Motor neuron (in vitro differentiated cells): ENCODE data around the gene MYO1F. TPM values are rescaled to one million over a fixed set of nuclear protein-coding genes. Genes with fewer than 3 reads are reported as not detected.
"Not testable (repeated sequence)": the region's sequence is repeated elsewhere in the genome, so short reads cannot be mapped to it uniquely, and the experiment has no call there.

Experiments used
- ATAC-seq, 8 experiments: fragments of 200-7000 bp; cut with Tn5 transposase; replicated peaks in 6 of 8; 2 replicates each; pipeline ENCODE4 v1.8.0; 2021; ENCODE audit warnings: mild to moderate bottlenecking in 8 of 8, moderate library complexity in 8 of 8
- H3K27ac ChIP-seq, 2 donors: fragments of 250-450 bp; sonication (Bioruptor Pico); 2 replicates each; pipeline ENCODE4 v1.9.0; 2021; ENCODE audit warnings: antibody characterized with exemption in 2 of 2, mild to moderate bottlenecking in 2 of 2, moderate library complexity in 1 of 2
- H3K4me1 ChIP-seq, 2 donors: fragments of 250-450 bp; sonication (Bioruptor Pico); replicated peaks in 1 of 2; 2 replicates each; pipeline ENCODE4 v1.6.1; 2021; ENCODE audit warnings: antibody characterized with exemption in 2 of 2, mild to moderate bottlenecking in 2 of 2, moderate library complexity in 1 of 2
- H3K4me3 ChIP-seq, 5 donors: fragments of 250-450 bp; sonication (Bioruptor Pico); 2 replicates each; pipeline ENCODE4 v1.9.0; 2021; ENCODE audit warnings: antibody characterized with exemption in 5 of 5, mild to moderate bottlenecking in 5 of 5, moderate library complexity in 4 of 5
- WGBS, 10 experiments: fragments of 450-650 bp; shearing (Covaris generic); methylation state at CpG; one replicate each; pipeline ENCODE4 v1.0.0; 2022; 5-methylcytosine and 5-hydroxymethylcytosine counted together
- in situ Hi-C, 9 experiments: fragments of 400-800 bp; cut with MboI; loops; one replicate each; pipeline ENCODE4 v1.15.0; 2021; ENCODE audit warnings: low sequenced_read_pairs in 9 of 9, low pct_unique_long_range_greater_than_20kb in 2 of 9; ENCODE audit not compliant: unreplicated experiment in 9 of 9
- total RNA-seq, 8 experiments: library from RNA; unstranded; fragments of 300-600 nt; gene quantifications; 2 replicates each; pipeline versions ENCODE4 v1.2.3 to v1.2.4, GENCODE V29; 2022

MYO1F gene
- total RNA-seq, 8 experiments from 2014 or later = 0.67 to 15.6 (median 4.7) TPM

GRCh38 chr19:8571006-8571411 lies 6.2 kb downstream of the MYO1F start:
- H3K4me1 ChIP-seq = peaks cover 0 to 4% of the 10 kb centered on the region in 2 donors
- peak in 2 of 8 experiments; percentile 13 to 21 for ATAC-seq
- in situ Hi-C loops = no loop called here
- no peak overlapping the region for H3K4me3 ChIP-seq
- no peak overlapping the region for H3K27ac ChIP-seq
- WGBS, 10 experiments = 0 to 60% (median 40%) methylated on average over 1 to 4 of the region's 5 CpGs; no CpG with 5 or more reads in 3 of the 10 experiments

- in situ Hi-C loops = no loop called here
- peak in 2 of 8 experiments; percentile 90 to 92 for ATAC-seq
- Histone ChIP-seq H3K4me1 (no peaks in the 10 kb centered on the region), H3K4me3 (no peak overlapping the region), H3K27ac (no peak overlapping the region)
- WGBS, 10 experiments = 6 to 17% methylated on average over 1 to 2 of the region's 5 CpGs; no CpG with 5 or more reads in 8 of the 10 experiments
These were observed 8.0 kb downstream of the MYO1F start for GRCh38 chr19:8569066-8569771.

DNA sequence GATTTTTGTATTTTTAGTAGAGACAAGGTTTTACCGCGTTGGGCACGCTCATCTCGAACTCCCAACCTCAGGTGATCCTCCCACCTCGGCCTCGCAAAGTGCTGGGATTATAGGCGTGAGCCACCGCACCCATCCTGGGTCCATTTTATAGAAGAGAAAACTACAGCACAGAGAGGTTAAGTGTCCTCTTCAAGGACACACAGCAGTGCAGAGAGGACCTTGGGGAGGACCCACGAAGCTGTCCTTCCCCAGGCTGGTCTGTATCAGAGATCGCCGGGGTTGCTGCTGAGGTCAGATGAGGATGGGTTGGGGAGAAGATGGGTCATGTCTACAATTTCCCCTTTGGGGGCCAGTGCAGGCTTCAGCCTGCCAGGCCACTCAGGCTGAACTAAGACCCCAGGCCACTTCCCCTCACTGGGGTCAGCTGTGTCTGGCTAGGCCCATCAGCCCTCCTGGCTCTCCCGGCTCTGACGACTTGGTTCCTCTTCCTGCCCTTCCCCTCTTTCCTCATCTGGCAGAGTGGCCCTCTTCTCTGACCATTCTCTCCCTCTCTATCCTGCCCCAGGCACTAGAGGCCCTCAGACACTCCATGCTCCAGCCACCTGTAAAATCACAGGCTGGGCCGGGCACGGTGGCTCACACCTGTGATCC lies 9.6 kb downstream of the MYO1F start:
- H3K4me1 ChIP-seq = no peaks in the 10 kb centered on the region
- H3K27ac ChIP-seq = no peak overlapping the region
- in situ Hi-C loops = no loop called here
- H3K4me3 ChIP-seq = no peak overlapping the region
- ATAC-seq = no peak
- WGBS, 10 experiments = 80 to 100% (median 95%) methylated on average over 1 to 7 of the region's 15 CpGs; no CpG with 5 or more reads in 4 of the 10 experiments

DNA sequence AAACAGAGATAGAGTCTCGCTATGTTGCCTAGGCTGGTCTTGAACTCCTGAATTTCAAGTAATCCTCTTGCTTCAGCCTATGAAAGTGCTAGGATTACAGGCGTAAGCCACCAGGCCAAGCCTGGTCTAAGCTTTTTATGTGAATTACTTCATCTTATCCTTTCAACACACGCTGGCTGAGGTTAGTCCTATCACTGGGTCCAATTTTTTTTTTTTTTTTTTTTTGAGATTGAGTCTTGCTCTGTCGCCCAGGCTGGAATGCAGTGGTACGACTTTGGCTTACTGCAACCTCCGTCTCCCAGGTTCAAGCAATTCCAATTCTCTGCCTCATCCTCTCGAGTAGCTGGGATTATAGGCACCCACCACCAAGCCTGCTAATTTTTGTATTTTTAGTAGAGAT lies 10.4 kb downstream of the MYO1F start:
- Histone ChIP-seq H3K4me1 (no peaks in the 10 kb centered on the region), H3K27ac (no peak overlapping the region), H3K4me3 (no peak overlapping the region)
- in situ Hi-C loops = no loop called here
- no peak for ATAC-seq
- WGBS, 10 experiments = 55 to 100% (median 80%) methylated on average over 2 to 7 of the region's 7 CpGs; no CpG with 5 or more reads in 1 of the 10 experiments

DNA sequence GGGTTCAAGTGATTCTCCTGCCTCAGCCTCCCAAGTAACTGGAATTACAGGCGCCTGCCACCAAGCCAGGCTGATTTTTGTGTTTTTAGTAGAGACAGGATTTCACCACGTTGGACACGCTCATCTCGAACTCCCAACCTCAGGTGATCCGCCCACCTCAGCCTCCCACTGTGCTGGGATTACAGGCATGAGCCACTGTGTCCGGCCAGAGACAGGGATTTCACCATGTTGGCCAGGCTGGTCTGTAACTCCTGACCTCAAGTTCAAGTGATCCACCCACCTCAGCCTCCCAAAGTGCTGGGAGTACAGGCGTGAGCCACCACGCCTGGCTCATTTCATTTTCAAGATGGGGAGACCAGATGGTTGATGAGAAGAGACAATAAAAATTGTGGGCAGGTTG lies 12.4 kb downstream of the MYO1F start:
- H3K4me1 ChIP-seq, H3K27ac ChIP-seq, H3K4me3 ChIP-seq, in situ Hi-C loops, ATAC-seq: not testable (repeated sequence)
- 50 to 88% methylated on average over 1 to 3 of the region's 8 CpGs; no CpG with 5 or more reads in 8 of the 10 experiments for WGBS, 10 experiments

DNA sequence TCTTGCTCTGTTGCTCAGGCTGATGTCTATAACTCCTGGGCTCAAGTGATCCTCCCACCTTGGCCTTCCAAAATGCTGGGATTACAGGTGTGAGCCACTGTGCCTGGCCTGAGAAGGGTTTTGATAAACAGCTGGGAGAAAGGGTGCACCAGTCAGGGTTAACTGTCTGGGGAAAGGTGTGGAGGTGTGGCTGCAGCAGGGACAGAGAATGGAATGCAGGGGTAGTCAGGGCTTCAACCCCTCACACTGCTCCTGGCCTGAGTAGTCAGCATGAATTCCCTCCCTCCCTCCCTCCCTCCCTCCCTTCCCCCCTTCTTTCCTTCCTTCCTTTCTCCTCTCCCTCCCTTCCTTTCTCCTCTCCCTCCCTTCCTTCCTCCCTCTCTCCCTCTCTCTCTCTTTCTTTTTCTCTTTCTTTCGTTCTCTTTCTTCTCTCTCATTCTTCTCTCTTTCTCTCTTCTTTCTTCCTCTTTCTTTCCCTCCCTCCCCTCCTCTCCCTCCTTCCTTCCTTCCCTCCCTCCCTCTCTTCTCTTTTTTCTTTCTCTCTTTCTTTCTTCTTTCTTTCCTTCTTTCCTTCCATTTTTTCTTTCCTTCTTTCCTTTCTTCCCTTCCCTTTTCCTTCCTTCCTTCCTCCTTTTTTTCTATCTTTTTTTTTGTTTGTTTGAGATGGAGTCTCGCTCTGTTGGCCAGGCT lies 16.0 kb downstream of the MYO1F start:
- in situ Hi-C loops = no loop called here
- H3K27ac ChIP-seq = no peak overlapping the region
- no peaks in the 10 kb centered on the region for H3K4me1 ChIP-seq
- WGBS, 10 experiments = 21 to 89% (median 73%) methylated on average over 1 to 2 of the region's 2 CpGs; no CpG with 5 or more reads in 4 of the 10 experiments
- H3K4me3 ChIP-seq = no peak overlapping the region
- no peak for ATAC-seq

- 50 to 81% (median 59%) methylated on average over 1 to 2 of the region's 2 CpGs; no CpG with 5 or more reads in 6 of the 10 experiments for WGBS, 10 experiments
These were observed 18.9 kb downstream of the MYO1F start for GRCh38 chr19:8558325-8558724.

DNA sequence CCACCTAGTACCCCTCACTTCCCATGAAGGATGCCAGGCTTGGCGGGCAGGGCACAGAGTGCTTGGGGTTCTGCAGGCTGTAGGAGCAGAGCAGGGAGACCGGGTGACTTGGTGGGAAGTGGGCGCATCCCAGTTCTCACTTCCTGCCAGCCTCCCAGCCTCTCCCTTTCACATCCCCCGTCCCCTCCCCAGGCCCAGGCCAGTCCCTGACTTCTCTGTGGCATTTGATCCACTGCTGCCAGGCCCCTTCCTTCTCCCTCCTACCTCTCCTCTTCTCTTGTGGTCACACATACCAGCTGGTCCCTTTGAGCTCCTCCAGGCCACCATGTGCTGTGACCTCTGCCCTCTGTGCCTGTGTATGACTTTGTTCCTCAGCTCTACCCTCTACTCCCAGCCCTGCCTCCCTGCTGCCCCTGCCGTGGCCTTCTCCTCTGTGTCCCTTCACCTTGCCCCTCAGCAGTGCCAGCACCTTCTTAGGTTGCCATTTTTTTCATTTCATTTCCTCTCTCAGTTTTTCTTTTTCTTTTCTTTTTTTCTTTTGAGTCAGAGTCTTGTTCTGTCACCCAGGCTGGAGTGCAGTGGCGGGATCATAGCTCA lies 19.5 kb downstream of the MYO1F start:
- no peak for ATAC-seq
- 20 to 100% (median 69%) methylated on average over 1 to 5 of the region's 6 CpGs; no CpG with 5 or more reads in 1 of the 10 experiments for WGBS, 10 experiments
- in situ Hi-C loops = no loop called here

More at GRCh38 chr19:8558325-8558724, 18.9 kb downstream of the MYO1F start:
- ATAC-seq = no peak
- in situ Hi-C loops = no loop called here
- Histone ChIP-seq H3K27ac (no peak overlapping the region), H3K4me1 (no peaks in the 10 kb centered on the region), H3K4me3 (no peak overlapping the region)

DNA sequence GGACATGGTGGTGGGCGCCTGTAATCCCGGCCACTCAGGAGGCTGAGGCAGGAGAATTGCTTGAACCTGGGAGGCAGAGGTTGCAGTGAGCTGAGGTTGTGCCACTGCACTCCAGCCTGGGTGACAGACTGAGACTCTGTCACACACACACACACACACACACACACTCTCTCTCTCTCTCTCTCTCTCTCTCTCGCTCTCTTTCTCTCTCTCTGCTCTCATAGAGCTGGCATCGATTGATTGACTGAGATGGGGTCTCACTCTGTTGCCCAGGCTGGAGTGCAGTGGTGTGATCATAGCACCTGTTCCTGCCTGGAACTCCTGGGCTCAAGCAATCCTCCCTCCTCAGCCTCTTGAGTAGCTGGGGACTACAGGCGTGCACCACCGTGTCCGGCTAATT lies 23.5 kb downstream of the MYO1F start:
- ATAC-seq, in situ Hi-C loops, H3K4me1 ChIP-seq, H3K27ac ChIP-seq, H3K4me3 ChIP-seq: not testable (repeated sequence)
- 86 to 100% (median 94%) methylated on average over 1 to 3 of the region's 7 CpGs; no CpG with 5 or more reads in 6 of the 10 experiments for WGBS, 10 experiments

More for the DNA sequence above, 19.5 kb downstream of the MYO1F start:
- Histone ChIP-seq H3K4me1 (no peaks in the 10 kb centered on the region), H3K27ac (no peak overlapping the region), H3K4me3 (no peak overlapping the region)

DNA sequence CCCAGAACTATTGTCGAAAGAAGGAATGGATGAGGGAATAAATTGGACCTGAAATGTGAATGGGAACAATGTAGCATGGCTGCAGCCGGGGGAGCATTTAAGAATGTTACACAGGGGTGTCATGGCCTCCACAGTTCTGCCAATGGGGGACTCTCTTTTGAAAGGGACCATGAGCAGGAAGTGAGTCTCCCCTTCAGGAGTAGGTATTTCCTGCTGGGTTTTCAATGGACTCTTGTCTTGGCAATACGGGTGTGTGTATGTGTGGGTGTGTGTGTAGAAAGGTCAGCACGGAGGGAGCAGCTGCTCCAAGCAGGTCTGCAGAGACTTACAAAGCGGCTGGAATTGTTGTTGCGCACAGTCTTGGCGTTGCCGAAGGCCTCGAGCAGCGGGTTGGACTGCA lies 24.4 kb downstream of the MYO1F start:
- in situ Hi-C loops = no loop called here
- WGBS, 10 experiments = 66 to 100% (median 96%) methylated on average over 1 to 7 of the region's 10 CpGs; no CpG with 5 or more reads in 3 of the 10 experiments
- peak in 1 of 8 experiments; percentile 19 for ATAC-seq
- Histone ChIP-seq H3K27ac (no peak overlapping the region), H3K4me1 (no peaks in the 10 kb centered on the region), H3K4me3 (no peak overlapping the region)

- 93% methylated on average over 14 of the region's 15 CpGs; no CpG with 5 or more reads in 9 of the 10 experiments for WGBS, 10 experiments
- in situ Hi-C loops = no loop called here
- H3K27ac ChIP-seq = no peak overlapping the region
- no peak for ATAC-seq
- no peaks in the 10 kb centered on the region for H3K4me1 ChIP-seq
- no peak overlapping the region for H3K4me3 ChIP-seq
These were observed 27.2 kb downstream of the MYO1F start for GRCh38 chr19:8550070-8550469.

- ATAC-seq = no peak
- Histone ChIP-seq H3K27ac (no peak overlapping the region), H3K4me3 (no peak overlapping the region), H3K4me1 (no peaks in the 10 kb centered on the region)
- WGBS, 10 experiments = 69 to 94% (median 80%) methylated on average over 2 to 5 of the region's 8 CpGs; no CpG with 5 or more reads in 5 of the 10 experiments
- in situ Hi-C loops = no loop called here
These were observed 31.5 kb downstream of the MYO1F start for GRCh38 chr19:8545743-8546142.

DNA sequence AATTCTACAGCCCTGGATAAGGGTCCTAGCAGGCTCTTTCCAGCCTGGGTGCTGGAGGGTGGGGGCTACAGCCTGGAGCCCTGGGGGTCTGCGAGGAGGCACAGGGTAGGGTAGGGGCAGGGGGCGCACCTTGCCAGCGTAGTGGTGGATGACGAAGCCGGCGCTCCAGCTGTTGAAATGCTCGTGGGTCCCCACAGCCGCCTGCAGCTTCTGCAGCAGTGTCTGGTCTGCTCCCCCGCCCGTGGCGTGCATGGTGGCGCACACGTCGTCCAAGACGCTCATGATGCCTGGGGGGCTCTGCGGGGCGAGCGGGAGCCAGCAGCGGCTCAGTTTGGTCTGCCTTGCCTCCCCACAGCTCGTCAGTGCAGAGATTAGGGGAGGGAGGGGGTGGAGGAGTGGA lies 33.1 kb downstream of the MYO1F start:
- in situ Hi-C loops = no loop called here
- Histone ChIP-seq H3K27ac (no peak overlapping the region), H3K4me1 (no peaks in the 10 kb centered on the region), H3K4me3 (no peak overlapping the region)
- whole genome bisulfite sequencing, 10 experiments = no CpG with 5 or more reads among the region's 20 CpGs
- no peak for ATAC-seq
